HL-60 (cell line): Measurements from ENCODE around the gene EDEM2.
"Not testable (repeated sequence)": the region's sequence is repeated elsewhere in the genome, so short reads cannot be mapped to it uniquely, and the experiment has no call there.

Source experiments
- DNase-seq, 2 experiments: peaks; one replicate each; pipeline ENCODE4 v3.0.0-alpha.2; 2010 to 2020; ENCODE audit warnings: low read depth in 1 of 2, low spot score in 1 of 2
- H3K27ac ChIP-seq: fragments of 250-450 bp; sonication (Bioruptor Pico); replicated peaks from 2 replicates; pipeline ENCODE4 v1.5.1; 2020; ENCODE audit warnings: mild to moderate bottlenecking, moderate library complexity
- H3K27me3 ChIP-seq: fragments of 250-450 bp; sonication (Bioruptor Pico); 2 replicates; pipeline ENCODE4 v1.5.1; 2021; ENCODE audit warnings: mild to moderate bottlenecking, moderate library complexity; ENCODE audit not compliant: insufficient read depth, poor library complexity, severe bottlenecking
- H3K4me3 ChIP-seq: replicated peaks from 2 replicates; pipeline ENCODE4 v1.5.1; 2011; ENCODE audit warnings: mild to moderate bottlenecking, control low read depth, low read length; ENCODE audit not compliant: insufficient read depth
- GABPA ChIP-seq: IDR thresholded peaks from 2 replicates; pipeline ENCODE4 v1.6.1; 2012; ENCODE audit warnings: low read depth
- POLR2AphosphoS5 ChIP-seq: IDR thresholded peaks from 2 replicates; pipeline ENCODE4 v1.6.1; 2012; ENCODE audit warnings: low read depth
- SPI1 ChIP-seq: IDR thresholded peaks from 2 replicates; pipeline ENCODE4 v1.6.1; 2012; ENCODE audit warnings: low read depth, mild to moderate bottlenecking, borderline replicate concordance
- TF ChIP-seq, protein P1 (sequence below): IDR thresholded peaks from one replicate; pipeline ENCODE4 v1.5.1; 2011; ENCODE audit warnings: low read length, control low read depth, inconsistent platforms; ENCODE audit not compliant: insufficient read depth
- TF ChIP-seq, protein P2 (sequence below): IDR thresholded peaks from 2 replicates; pipeline ENCODE4 v1.6.1; 2012; ENCODE audit warnings: low read depth; ENCODE audit not compliant: insufficient replicate concordance

The EDEM2 gene

DNA sequence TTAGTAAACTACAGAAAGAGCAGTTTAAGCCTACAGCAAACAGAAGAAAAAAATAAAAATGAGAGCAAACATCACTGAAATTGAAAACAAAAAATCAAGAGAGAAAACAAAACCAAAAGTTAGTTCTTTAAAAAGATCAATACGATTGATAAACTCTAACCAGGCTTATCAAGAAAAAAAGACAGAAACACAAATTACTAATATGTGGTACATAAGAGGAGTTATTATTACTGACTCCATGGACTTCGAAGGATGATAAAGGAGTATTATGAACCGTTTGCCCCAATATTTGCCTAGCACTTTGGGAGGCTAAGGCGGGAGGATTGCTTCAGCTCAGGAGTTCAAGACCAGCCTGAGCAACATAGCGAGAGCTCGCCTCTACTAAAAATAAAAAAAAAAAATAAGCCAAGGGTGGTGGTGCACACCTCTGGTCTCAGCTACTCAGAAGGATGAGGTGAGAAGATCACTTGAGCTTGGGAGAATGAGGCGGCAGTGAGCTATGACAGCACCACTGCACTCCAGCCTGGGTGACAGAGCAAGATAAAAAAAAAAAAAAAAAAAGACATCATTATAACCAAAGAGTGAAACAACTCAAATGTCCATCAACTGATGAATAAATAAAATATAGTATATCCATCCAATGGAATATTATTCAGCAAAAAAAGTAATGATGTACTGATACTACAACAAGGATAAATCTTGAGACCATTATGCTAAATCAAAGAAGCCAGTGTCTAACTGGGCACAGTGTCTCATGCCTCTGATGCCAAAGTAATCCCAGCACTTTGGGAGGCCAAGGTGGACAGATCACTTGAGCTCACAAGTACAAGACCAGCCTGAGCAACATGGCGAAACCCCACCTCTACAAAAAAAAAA, 67.4 kb downstream of the EDEM2 start:
- H3K27ac ChIP-seq = no peak overlapping the region
- TF ChIP-seq SPI1 (no peak), GABPA (no peak)
- TF ChIP-seq, protein P1, sequence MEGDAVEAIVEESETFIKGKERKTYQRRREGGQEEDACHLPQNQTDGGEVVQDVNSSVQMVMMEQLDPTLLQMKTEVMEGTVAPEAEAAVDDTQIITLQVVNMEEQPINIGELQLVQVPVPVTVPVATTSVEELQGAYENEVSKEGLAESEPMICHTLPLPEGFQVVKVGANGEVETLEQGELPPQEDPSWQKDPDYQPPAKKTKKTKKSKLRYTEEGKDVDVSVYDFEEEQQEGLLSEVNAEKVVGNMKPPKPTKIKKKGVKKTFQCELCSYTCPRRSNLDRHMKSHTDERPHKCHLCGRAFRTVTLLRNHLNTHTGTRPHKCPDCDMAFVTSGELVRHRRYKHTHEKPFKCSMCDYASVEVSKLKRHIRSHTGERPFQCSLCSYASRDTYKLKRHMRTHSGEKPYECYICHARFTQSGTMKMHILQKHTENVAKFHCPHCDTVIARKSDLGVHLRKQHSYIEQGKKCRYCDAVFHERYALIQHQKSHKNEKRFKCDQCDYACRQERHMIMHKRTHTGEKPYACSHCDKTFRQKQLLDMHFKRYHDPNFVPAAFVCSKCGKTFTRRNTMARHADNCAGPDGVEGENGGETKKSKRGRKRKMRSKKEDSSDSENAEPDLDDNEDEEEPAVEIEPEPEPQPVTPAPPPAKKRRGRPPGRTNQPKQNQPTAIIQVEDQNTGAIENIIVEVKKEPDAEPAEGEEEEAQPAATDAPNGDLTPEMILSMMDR = no peak
- TF ChIP-seq, protein P2, sequence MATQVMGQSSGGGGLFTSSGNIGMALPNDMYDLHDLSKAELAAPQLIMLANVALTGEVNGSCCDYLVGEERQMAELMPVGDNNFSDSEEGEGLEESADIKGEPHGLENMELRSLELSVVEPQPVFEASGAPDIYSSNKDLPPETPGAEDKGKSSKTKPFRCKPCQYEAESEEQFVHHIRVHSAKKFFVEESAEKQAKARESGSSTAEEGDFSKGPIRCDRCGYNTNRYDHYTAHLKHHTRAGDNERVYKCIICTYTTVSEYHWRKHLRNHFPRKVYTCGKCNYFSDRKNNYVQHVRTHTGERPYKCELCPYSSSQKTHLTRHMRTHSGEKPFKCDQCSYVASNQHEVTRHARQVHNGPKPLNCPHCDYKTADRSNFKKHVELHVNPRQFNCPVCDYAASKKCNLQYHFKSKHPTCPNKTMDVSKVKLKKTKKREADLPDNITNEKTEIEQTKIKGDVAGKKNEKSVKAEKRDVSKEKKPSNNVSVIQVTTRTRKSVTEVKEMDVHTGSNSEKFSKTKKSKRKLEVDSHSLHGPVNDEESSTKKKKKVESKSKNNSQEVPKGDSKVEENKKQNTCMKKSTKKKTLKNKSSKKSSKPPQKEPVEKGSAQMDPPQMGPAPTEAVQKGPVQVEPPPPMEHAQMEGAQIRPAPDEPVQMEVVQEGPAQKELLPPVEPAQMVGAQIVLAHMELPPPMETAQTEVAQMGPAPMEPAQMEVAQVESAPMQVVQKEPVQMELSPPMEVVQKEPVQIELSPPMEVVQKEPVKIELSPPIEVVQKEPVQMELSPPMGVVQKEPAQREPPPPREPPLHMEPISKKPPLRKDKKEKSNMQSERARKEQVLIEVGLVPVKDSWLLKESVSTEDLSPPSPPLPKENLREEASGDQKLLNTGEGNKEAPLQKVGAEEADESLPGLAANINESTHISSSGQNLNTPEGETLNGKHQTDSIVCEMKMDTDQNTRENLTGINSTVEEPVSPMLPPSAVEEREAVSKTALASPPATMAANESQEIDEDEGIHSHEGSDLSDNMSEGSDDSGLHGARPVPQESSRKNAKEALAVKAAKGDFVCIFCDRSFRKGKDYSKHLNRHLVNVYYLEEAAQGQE = no peak
- DNase-seq = no peak
- no peak overlapping the region for H3K4me3 ChIP-seq
- no peaks in the 10 kb centered on the region for H3K27me3 ChIP-seq

DNA sequence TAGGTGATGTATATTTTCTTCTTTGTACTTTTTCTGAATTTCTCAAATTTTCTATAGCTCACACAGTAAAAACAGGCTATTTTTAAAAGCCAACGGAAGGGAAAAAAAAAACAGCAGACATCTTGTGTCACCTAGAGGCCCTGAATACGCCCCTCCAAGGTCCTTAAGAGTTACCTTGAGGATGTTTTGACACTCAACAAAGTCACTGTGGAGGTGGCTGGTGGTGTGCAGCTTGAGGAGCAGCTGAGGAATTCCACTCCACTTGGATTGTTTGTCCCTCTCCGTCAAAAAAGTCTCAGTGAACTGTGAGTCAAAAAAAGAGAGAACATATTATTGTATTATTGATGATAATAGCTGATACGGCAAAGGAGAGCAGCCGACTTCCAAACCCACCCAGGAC, 69.3 kb downstream of the EDEM2 start:
- no peak for DNase-seq
- TF ChIP-seq POLR2AphosphoS5 (no peak), GABPA (no peak), SPI1 (no peak)
- TF ChIP-seq, protein P1 = no peak
- TF ChIP-seq, protein P2 = no peak
- Histone ChIP-seq H3K4me3 (no peak overlapping the region), H3K27me3 (no peaks in the 10 kb centered on the region), H3K27ac (no peak overlapping the region)

DNA sequence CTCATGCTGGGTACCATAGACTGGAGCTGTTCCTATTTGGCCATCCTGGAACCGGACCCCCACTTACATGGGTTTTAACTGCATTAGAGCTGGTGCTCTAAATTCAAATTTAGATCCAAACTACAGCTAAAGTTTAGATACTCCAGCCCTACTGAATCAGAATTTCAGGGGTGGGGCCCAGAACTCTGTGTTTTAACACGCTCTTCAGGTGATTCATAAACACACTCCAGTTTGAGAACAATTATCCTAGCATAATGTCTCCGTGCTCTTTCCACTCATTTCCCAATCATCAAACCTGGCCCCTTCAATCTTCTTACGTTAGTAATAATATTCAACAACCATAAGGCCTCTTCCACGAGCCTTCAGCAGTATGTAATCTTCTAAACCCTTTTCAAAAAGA, 69.8 kb downstream of the EDEM2 start:
- TF ChIP-seq SPI1 = no peak
- H3K27me3 ChIP-seq = no peaks in the 10 kb centered on the region
- H3K4me3 ChIP-seq = no peak overlapping the region
- no peak overlapping the region for H3K27ac ChIP-seq
- no peak for DNase-seq

DNA sequence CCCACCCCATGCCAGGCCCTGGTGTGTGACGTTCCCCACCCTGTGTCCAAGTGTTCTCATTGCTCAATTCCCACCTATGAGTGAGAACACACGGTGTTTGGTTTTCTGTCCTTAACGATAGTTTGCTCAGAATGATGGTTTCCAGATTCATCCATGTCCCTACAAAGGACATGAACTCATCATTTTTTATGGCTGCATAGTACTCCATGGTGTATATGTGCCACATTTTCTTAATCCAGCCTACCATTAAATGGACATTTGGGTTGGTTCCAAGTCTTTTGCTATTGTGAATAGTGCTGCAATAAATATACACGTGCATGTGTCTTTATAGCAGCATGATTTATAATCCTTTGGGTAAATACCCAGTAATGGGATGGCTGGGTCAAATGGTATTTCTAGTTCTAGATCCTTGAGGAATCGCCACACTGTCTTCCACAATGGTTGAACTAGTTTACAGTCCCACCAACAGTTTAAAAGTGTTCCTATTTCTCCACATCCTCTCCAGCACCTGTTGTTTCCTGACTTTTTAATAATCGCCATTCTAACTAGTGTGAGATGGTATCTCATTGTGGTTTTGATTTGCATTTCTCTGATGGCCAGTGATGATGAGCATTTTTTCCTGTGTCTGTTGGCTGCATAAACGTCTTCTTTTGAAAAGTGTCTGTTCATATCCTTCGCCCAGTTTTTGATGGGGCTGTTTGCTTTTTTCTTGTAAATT, 75.5 kb downstream of the EDEM2 start:
- not testable (repeated sequence) for H3K27ac ChIP-seq, DNase-seq, H3K27me3 ChIP-seq, H3K4me3 ChIP-seq

DNA sequence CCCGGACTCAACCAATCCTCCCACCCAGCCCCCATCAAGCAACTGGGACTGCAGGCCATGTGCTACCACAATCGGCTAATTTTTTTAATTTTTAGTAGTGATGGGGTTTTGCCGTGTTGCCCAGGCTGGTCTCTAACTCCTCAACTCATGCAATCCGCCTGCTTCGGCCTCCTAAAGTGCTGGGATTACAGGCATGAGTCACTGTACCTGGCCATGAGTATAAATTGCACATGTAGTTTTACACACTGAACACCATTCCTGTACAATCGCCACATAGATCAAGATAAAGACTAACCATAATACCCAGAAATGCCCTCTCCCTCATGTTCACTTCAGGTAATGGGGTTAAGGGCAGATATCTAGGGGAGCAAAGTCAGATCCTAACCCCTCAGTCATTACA, 80.9 kb downstream of the EDEM2 start:
- TF ChIP-seq SPI1 (no peak), POLR2AphosphoS5 (no peak), GABPA (no peak)
- TF ChIP-seq, protein P2 = no peak
- TF ChIP-seq, protein P1 = no peak
- no peak for DNase-seq
- no peaks in the 10 kb centered on the region for H3K27me3 ChIP-seq
- no peak overlapping the region for H3K27ac ChIP-seq
- no peak overlapping the region for H3K4me3 ChIP-seq
